ENCODE data around the gene CECR2.

- no peak for TF ChIP-seq CTCF (IDR thresholded peaks at IDR 0.05)
- TF ChIP-seq POLR2A (IDR thresholded peaks at IDR 0.05): no peak
- TF ChIP-seq EP300 (IDR thresholded peaks at IDR 0.05): no peak
Measured at GRCh38 chr22:17418890-17419324, 49.6 kb downstream of the CECR2 start.
